SK-N-MC (cell line): ENCODE data around the gene ARFGEF2.
A peak's percentile ranks its signal among the peaks of the same experiment; 100 is the strongest.

ENCODE experiments used
- DNase-seq: peaks from one replicate; pipeline ENCODE4 v3.0.0-alpha.2; 2011; ENCODE audit warnings: low read depth, low spot score
- H3K27ac ChIP-seq: fragments of 200-600 bp; sonication (generic); 2 replicates; pipeline ENCODE4 v1.5.1; 2016; ENCODE audit warnings: mixed run types
- H3K36me3 ChIP-seq: fragments of 200-600 bp; sonication (generic); 2 replicates; pipeline ENCODE4 v1.6.1; 2017; ENCODE audit warnings: antibody characterized with exemption, low read length, mixed read lengths; ENCODE audit not compliant: insufficient read depth
- H3K4me3 ChIP-seq: fragments of 200-600 bp; sonication (generic); 2 replicates; pipeline ENCODE4 v1.5.1; 2016
- H3K9ac ChIP-seq: fragments of 200-600 bp; sonication (generic); 2 replicates; pipeline ENCODE4 v1.8.0; 2017; ENCODE audit warnings: mixed run types, mixed read lengths; ENCODE audit not compliant: insufficient read length
- H3K9me3 ChIP-seq: fragments of 200-600 bp; sonication (generic); 2 replicates; pipeline ENCODE4 v1.6.1; 2017; ENCODE audit warnings: low read depth, mild to moderate bottlenecking, antibody characterized with exemption, low read length, moderate library complexity, mixed read lengths
- EZH2 ChIP-seq: fragments of 200-600 bp; sonication (generic); IDR thresholded peaks from one replicate; pipeline ENCODE4 v1.6.1; 2017; ENCODE audit warnings: antibody characterized with exemption
- FOXP2 ChIP-seq: optimal IDR thresholded peaks from 2 replicates; pipeline ENCODE3; 2011; ENCODE audit warnings: mild to moderate bottlenecking, moderate library complexity; ENCODE audit not compliant: insufficient read depth; ENCODE audit errors: extremely low read length, control extremely low read depth
- POLR2AphosphoS5 ChIP-seq: IDR thresholded peaks from 2 replicates; pipeline ENCODE4 v1.6.1; 2012; ENCODE audit warnings: mild to moderate bottlenecking, low read depth, low read length, borderline replicate concordance

Gene ARFGEF2

GRCh38 chr20:48892891-48893290, 28.6 kb upstream of the ARFGEF2 start:
- Histone ChIP-seq H3K4me3 (no peak overlapping the region), H3K9ac (peak overlapping the region; percentile 24), H3K27ac (peak overlapping the region; percentile 99), H3K9me3 (no peaks in the 10 kb centered on the region), H3K36me3 (no peaks in the 10 kb centered on the region)
- TF ChIP-seq FOXP2: no peak
- no peak for TF ChIP-seq POLR2AphosphoS5
- TF ChIP-seq EZH2: no peak
- no peak for DNase-seq

- DNase-seq: no peak
- H3K27ac ChIP-seq: peak overlapping the region; percentile 99
- no peaks in the 10 kb centered on the region for H3K36me3 ChIP-seq
- no peak overlapping the region for H3K9ac ChIP-seq
- no peaks in the 10 kb centered on the region for H3K9me3 ChIP-seq
- TF ChIP-seq FOXP2 (no peak), EZH2 (no peak), POLR2AphosphoS5 (no peak)
- H3K4me3 ChIP-seq: no peak overlapping the region
Observed at GRCh38 chr20:48893374-48893773, 28.1 kb upstream of the ARFGEF2 start.

- H3K9me3 ChIP-seq: no peaks in the 10 kb centered on the region
- no peaks in the 10 kb centered on the region for H3K36me3 ChIP-seq
- H3K4me3 ChIP-seq: peak overlapping the region; percentile 62
- peak; percentile 91 for DNase-seq
- no peak for TF ChIP-seq POLR2AphosphoS5
- no peak for TF ChIP-seq FOXP2
- no peak for TF ChIP-seq EZH2
- peak overlapping the region; percentile 99 for H3K27ac ChIP-seq
- H3K9ac ChIP-seq: peak overlapping the region; percentile 52
Observed at GRCh38 chr20:48897305-48898010, 24.1 kb upstream of the ARFGEF2 start.

DNA sequence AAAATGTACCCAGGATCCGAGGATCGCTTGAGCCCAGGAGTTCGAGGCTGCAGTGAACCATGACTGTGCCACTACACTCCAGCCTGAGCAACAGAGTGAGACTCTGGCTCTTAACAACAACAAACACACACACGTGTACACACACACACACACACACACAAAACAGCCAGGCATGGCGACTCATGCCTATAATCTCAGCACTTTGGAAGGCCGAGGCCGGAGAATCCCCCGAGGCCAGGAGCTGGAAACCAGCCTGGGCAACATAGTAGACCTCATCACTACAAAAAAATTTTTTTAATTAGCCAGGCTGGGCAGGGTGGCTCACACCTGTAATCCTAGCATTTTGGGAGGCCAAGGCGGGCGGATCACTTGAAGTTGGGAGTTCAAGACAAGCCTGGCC, 23.3 kb upstream of the ARFGEF2 start:
- no peak for DNase-seq
- TF ChIP-seq EZH2 (no peak), FOXP2 (no peak), POLR2AphosphoS5 (no peak)
- Histone ChIP-seq H3K9me3 (no peaks in the 10 kb centered on the region), H3K27ac (peak overlapping the region; percentile 99), H3K36me3 (no peaks in the 10 kb centered on the region), H3K4me3 (peak overlapping the region; percentile 62; the same call in 1 of the 2 replicates), H3K9ac (peak overlapping the region; percentile 52)

DNA sequence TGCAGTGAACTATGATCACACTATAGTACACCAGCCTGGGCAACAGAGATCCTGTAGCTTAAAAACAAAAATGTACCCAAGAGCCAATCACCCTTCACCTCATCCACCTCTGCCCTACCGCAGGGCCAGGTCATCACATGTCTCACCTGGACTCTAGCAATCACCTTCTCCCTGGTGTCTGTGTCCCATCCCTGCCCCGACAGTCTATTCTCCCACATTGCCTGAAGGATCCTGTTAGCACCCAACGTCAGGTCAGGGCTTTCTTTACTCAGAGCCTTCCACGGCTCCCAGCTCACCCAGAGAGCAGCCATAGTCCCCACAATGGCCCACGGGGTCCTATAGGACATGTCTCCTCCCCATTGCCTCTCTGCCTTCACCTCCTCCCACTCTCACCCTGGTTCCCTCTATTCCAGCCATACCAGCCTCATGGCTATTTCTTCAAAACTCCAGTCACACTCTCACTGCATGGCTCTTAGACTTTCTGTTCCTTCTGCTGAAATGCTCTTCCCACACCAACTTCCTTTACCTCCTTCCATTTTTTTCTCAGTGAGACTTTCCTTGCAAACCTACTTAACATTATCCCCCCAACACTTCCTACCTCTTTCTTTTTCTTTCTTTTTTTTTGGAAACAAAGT, 22.5 kb upstream of the ARFGEF2 start:
- Histone ChIP-seq H3K9me3 (no peaks in the 10 kb centered on the region), H3K4me3 (no peak overlapping the region), H3K36me3 (no peaks in the 10 kb centered on the region), H3K9ac (no peak overlapping the region), H3K27ac (peak overlapping the region; percentile 99)
- DNase-seq: no peak
- TF ChIP-seq FOXP2 (no peak), EZH2 (no peak), POLR2AphosphoS5 (no peak)

DNA sequence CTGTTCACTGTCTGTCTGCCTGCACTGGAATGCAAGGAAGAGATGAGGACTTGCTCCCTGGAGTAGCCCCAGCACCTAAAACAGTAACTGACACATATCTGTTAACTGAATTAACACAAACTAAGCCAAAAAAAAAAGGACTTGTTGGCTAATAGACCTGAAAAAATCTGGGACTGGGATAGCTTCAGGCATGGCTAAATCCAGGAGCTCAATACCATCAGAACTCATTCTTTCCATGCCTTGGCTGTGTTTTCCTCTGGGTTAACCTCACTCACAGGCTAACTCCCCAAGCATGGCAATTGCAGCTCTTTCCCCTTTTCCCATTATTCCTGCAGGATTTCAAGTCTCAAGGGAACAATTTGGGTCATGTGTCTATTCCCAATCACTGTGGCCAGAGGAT, 21.6 kb upstream of the ARFGEF2 start:
- no peaks in the 10 kb centered on the region for H3K9me3 ChIP-seq
- DNase-seq: no peak
- TF ChIP-seq POLR2AphosphoS5: no peak
- TF ChIP-seq EZH2: no peak
- no peak for TF ChIP-seq FOXP2
- H3K4me3 ChIP-seq: no peak overlapping the region
- no peaks in the 10 kb centered on the region for H3K36me3 ChIP-seq
- H3K9ac ChIP-seq: no peak overlapping the region
- peak overlapping the region; percentile 17; the same call in 1 of the 2 replicates for H3K27ac ChIP-seq

GRCh38 chr20:48901326-48901725, 20.2 kb upstream of the ARFGEF2 start:
- DNase-seq: no peak
- no peak overlapping the region for H3K27ac ChIP-seq
- TF ChIP-seq EZH2: no peak
- no peak for TF ChIP-seq POLR2AphosphoS5
- TF ChIP-seq FOXP2: no peak

DNA sequence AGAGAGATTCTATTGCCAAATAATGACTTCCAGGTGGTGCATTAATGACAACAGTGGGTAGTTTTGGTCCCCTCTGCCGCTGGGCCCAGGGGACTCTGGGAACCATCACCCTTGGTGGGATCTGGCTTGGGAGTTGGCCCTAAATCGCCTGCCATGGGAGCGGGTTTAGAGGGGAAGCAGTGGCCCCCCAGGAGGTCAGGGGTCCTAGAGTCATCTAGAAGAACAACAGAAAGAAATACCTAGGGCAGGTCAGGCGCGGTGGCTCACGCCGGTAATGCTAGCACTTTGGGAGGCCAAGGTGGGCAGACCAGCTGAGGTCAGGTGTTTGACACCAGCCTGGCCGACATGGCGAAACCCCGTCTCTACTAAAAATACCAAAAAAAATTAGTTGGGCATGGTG, 17.8 kb upstream of the ARFGEF2 start:
- H3K36me3 ChIP-seq: no peaks in the 10 kb centered on the region
- no peaks in the 10 kb centered on the region for H3K9me3 ChIP-seq
- H3K4me3 ChIP-seq: no peak overlapping the region
- DNase-seq: no peak
- peak overlapping the region; percentile 98 for H3K27ac ChIP-seq
- H3K9ac ChIP-seq: no peak overlapping the region
- no peak for TF ChIP-seq POLR2AphosphoS5
- no peak for TF ChIP-seq EZH2

More at GRCh38 chr20:48901326-48901725, 20.2 kb upstream of the ARFGEF2 start:
- Histone ChIP-seq H3K4me3 (no peak overlapping the region), H3K9ac (no peak overlapping the region), H3K36me3 (no peaks in the 10 kb centered on the region), H3K9me3 (no peaks in the 10 kb centered on the region)
